K562 (cell line): ENCODE results near the gene SAE1. TPM values are rescaled to one million over a fixed set of nuclear protein-coding genes. Genes with fewer than 3 reads are reported as not detected.

Experiments used
- ELF1 ChIP-seq: fragments of 200-800 bp; sonication (Bioruptor generic); IDR thresholded peaks from 2 replicates; pipeline ENCODE4 v1.6.1; 2016; ENCODE audit warnings: missing genetic modification characterization, missing compliant biosample characterization
- GATAD2B ChIP-seq: fragments of 450-650 bp; IDR thresholded peaks from 2 replicates; pipeline ENCODE4 v1.6.1; 2017; ENCODE audit warnings: mild to moderate bottlenecking, borderline replicate concordance
- HOXB6 ChIP-seq: fragments of 250-450 bp; sonication (Bioruptor Pico); IDR thresholded peaks from 2 replicates; pipeline ENCODE4 v1.5.1; 2022; ENCODE audit warnings: mild to moderate bottlenecking, borderline replicate concordance
- NFYB ChIP-seq: IDR thresholded peaks from 2 replicates; pipeline ENCODE4 v1.6.1; 2011; ENCODE audit warnings: mild to moderate bottlenecking, moderate library complexity; ENCODE audit not compliant: insufficient read length; ENCODE audit errors: extremely low read depth
- POLR3A ChIP-seq: IDR thresholded peaks from 2 replicates; pipeline ENCODE4 v1.6.1; 2011; ENCODE audit warnings: borderline replicate concordance, mild to moderate bottlenecking, moderate library complexity; ENCODE audit not compliant: insufficient read length, insufficient read depth; ENCODE audit errors: extremely low read depth
- ZNF24 ChIP-seq: fragments of 450-650 bp; IDR thresholded peaks from 2 replicates; pipeline ENCODE4 v1.6.1; 2016
- ZNF3 ChIP-seq: fragments of 250-450 bp; sonication (Bioruptor Pico); IDR thresholded peaks from 2 replicates; pipeline ENCODE4 v1.5.0; 2021; ENCODE audit warnings: mild to moderate bottlenecking, moderate library complexity
- ZNF561 ChIP-seq: fragments of 450-650 bp; formaldehyde crosslinking; conservative IDR thresholded peaks from 2 replicates; pipeline ENCODE4 v1.4.0; 2020; ENCODE audit warnings: mild to moderate bottlenecking, moderate library complexity
- polyA plus RNA-seq, 8 experiments: library from polyadenylated mRNA; depleted of rRNA in 4 of 8; stranded (reverse) in 5 of 8; unstranded in 3 of 8; fragments of >200 nt; fragmentation: Nextera tagmentation in 2 of 8; fragmentation: Illumina TruSeq in 1 of 8; extraction: Ambion mirVana in 2 of 8; extraction: Trizol in 1 of 8; gene quantifications; 2 replicates each; pipeline versions ENCODE4 v1.2.1 to v1.2.3, GENCODE V29; 2011 to 2014; ENCODE audit warnings: inconsistent platforms in 1 of 8, missing spikeins in 1 of 8
- total RNA-seq, 7 experiments: library from RNA; depleted of rRNA in 6 of 7; stranded (reverse); fragments of >200 nt in 6 of 7; fragmentation: Illumina TruSeq in 2 of 7; extraction: Trizol in 2 of 7; gene quantifications; 2 replicates each; pipeline versions ENCODE4 v1.2.1 to v1.2.3, GENCODE V29; 2011 to 2021; ENCODE audit warnings: low replicate concordance in 1 of 7
- TF ChIP-seq, protein P1 (sequence below): fragments of 450-650 bp; IDR thresholded peaks from 2 replicates; pipeline ENCODE4 v1.6.1; 2016; ENCODE audit warnings: low read depth, mild to moderate bottlenecking, moderate library complexity
- TF ChIP-seq, protein P2 (sequence below): sonication (generic); formaldehyde crosslinking; IDR thresholded peaks from 2 replicates; pipeline ENCODE4 v1.8.0; 2022; ENCODE audit warnings: mild to moderate bottlenecking, missing genetic modification reagents
- TF ChIP-seq, protein P3 (sequence below): fragments of 450-650 bp; IDR thresholded peaks from 2 replicates; pipeline ENCODE4 v1.6.1; 2016; ENCODE audit warnings: mild to moderate bottlenecking
- TF ChIP-seq, protein P4 (sequence below): fragments of 250-450 bp; sonication (Bioruptor Pico); IDR thresholded peaks from 2 replicates; pipeline ENCODE4 v1.5.0; 2021; ENCODE audit warnings: mild to moderate bottlenecking, moderate library complexity
- TF ChIP-seq, protein P5 (sequence below): sonication (generic); formaldehyde crosslinking; IDR thresholded peaks from 2 replicates; pipeline ENCODE4 v1.9.0; 2022; ENCODE audit warnings: mild to moderate bottlenecking, missing genetic modification reagents
- TF ChIP-seq, protein P6 (sequence below): fragments of 450-650 bp; formaldehyde crosslinking; IDR thresholded peaks from 2 replicates; pipeline ENCODE4 v1.4.0; 2020; ENCODE audit warnings: mild to moderate bottlenecking
- TF ChIP-seq, protein P7 (sequence below): fragments of 250-450 bp; sonication (Bioruptor Pico); IDR thresholded peaks from 2 replicates; pipeline ENCODE4 v1.4.0; 2020; ENCODE audit warnings: mild to moderate bottlenecking, moderate library complexity

Gene SAE1
- total and polyA plus RNA-seq, 9 of the 15 experiments (the other 6 are each of a cell fraction or from before 2014, with no cell fraction given), result 82.8 to 299 (median 217) TPM

DNA sequence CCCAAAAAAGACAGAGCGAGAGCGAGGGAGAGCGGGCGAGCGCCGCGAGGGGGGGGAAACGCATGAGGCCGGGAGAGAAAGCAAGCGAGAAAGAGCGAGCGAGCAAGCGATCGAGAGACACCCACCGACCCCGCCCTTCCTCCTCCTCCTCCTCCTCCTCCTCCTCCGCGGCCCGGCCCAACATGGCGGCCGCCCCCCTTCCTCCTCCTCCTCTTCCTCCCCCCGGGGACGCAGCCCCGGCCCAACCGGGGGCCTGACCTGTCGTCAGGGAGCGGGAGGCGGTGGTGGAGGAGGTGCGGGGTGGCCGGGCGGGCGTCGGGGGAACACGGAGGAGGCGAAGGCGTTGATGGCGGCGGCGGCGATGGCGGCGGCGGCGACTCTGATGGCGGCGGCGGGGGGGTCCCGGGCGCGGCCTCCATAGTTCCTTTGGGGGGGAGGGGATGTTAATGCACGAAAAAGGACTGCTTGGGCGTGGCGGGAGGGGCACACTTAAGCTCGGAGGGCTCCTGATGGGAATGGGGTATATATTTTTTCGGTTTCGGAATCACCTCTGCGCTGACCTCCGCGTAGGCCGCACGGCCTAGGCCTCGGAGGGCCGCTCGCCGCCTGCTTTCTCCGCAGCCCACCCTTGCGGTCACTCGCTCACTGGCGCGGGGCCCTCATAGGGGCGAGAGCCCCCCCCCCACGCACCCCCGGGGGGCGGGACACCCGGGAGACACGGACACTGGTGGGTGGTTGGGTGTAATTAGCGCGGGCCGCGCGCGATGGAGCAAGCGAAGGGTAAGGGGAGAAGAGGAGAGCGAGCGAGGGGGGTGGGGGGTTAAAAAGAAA is 18.3 kb upstream of the SAE1 start (continued):
- TF ChIP-seq, protein P1, sequence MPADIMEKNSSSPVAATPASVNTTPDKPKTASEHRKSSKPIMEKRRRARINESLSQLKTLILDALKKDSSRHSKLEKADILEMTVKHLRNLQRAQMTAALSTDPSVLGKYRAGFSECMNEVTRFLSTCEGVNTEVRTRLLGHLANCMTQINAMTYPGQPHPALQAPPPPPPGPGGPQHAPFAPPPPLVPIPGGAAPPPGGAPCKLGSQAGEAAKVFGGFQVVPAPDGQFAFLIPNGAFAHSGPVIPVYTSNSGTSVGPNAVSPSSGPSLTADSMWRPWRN, result no peak
- no peak for TF ChIP-seq NFYB
- TF ChIP-seq, protein P2, sequence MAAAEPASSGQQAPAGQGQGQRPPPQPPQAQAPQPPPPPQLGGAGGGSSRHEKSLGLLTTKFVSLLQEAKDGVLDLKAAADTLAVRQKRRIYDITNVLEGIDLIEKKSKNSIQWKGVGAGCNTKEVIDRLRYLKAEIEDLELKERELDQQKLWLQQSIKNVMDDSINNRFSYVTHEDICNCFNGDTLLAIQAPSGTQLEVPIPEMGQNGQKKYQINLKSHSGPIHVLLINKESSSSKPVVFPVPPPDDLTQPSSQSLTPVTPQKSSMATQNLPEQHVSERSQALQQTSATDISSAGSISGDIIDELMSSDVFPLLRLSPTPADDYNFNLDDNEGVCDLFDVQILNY (CRISPR knock-in tag), result no peak
- TF ChIP-seq ZNF3 (CRISPR knock-in tag), result no peak
- TF ChIP-seq, protein P3, sequence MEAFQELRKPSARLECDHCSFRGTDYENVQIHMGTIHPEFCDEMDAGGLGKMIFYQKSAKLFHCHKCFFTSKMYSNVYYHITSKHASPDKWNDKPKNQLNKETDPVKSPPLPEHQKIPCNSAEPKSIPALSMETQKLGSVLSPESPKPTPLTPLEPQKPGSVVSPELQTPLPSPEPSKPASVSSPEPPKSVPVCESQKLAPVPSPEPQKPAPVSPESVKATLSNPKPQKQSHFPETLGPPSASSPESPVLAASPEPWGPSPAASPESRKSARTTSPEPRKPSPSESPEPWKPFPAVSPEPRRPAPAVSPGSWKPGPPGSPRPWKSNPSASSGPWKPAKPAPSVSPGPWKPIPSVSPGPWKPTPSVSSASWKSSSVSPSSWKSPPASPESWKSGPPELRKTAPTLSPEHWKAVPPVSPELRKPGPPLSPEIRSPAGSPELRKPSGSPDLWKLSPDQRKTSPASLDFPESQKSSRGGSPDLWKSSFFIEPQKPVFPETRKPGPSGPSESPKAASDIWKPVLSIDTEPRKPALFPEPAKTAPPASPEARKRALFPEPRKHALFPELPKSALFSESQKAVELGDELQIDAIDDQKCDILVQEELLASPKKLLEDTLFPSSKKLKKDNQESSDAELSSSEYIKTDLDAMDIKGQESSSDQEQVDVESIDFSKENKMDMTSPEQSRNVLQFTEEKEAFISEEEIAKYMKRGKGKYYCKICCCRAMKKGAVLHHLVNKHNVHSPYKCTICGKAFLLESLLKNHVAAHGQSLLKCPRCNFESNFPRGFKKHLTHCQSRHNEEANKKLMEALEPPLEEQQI, result no peak
- TF ChIP-seq ZNF561 (CRISPR knock-in tag), result peak; percentile 59; the same call in 1 of the 2 replicates
- TF ChIP-seq, protein P4, sequence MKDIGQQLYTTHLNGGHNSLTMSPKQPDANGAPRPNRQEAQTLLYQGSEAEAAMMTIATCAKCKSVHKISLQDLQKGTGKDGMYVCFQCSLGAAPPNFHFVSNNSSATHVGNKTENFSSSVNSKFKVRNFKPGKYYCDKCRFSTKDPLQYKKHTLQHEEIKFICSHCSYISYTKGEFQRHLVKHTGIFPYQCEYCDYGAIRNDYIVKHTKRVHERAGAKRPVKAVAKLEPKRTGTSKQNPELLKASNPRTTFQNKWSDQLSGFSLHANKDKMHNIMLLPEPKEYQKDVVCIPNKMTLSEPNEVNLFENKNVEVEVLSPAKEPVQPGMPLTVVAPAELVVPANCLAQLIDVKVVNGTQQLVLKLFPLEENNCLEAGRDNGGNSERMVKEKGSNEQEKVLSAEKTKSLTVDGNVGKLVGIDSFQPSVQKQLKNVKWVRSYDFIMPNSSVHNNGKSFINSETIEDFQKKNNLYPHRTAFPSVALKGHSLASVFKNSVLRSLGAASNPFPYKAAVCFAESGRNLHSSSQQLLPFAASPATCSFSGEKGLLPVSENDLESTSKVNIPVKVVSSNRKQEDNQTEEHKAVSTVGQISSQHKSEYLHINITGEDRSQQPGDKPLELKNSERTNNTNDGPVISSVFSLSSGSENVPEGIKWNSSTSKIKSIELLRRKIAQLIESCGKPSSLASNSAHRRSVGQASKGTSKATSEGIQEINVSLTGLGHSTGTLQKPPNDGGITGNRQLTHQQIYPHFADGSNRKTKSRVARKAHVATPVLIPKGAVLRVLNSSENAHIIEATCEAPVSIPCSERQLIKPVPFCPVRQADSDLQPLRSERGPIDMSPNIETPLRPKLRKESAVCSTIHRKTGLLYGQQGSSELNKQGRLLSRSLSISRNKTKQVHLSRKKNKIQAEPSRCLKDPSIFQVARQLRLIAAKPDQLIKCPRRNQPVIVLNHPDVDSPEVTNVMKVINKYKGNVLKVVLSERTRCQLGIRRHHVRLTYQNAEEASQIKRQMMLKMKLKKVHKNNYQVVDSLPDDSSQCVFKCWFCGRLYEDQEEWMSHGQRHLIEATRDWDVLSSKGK (CRISPR knock-in tag), result no peak
- peak; percentile 62; the same call in 1 of the 2 replicates for TF ChIP-seq ELF1 (tag)
- no peak for TF ChIP-seq GATAD2B
- TF ChIP-seq HOXB6 (CRISPR knock-in tag), result no peak
- TF ChIP-seq, protein P5, sequence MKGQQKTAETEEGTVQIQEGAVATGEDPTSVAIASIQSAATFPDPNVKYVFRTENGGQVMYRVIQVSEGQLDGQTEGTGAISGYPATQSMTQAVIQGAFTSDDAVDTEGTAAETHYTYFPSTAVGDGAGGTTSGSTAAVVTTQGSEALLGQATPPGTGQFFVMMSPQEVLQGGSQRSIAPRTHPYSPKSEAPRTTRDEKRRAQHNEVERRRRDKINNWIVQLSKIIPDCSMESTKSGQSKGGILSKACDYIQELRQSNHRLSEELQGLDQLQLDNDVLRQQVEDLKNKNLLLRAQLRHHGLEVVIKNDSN (CRISPR knock-in tag), result no peak
- no peak for TF ChIP-seq POLR3A
- TF ChIP-seq, protein P6, sequence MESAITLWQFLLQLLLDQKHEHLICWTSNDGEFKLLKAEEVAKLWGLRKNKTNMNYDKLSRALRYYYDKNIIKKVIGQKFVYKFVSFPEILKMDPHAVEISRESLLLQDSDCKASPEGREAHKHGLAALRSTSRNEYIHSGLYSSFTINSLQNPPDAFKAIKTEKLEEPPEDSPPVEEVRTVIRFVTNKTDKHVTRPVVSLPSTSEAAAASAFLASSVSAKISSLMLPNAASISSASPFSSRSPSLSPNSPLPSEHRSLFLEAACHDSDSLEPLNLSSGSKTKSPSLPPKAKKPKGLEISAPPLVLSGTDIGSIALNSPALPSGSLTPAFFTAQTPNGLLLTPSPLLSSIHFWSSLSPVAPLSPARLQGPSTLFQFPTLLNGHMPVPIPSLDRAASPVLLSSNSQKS (CRISPR knock-in tag), result 0 out of 2 replicates have a peak, but pooled peaks have one; percentile 54
- TF ChIP-seq, protein P7, sequence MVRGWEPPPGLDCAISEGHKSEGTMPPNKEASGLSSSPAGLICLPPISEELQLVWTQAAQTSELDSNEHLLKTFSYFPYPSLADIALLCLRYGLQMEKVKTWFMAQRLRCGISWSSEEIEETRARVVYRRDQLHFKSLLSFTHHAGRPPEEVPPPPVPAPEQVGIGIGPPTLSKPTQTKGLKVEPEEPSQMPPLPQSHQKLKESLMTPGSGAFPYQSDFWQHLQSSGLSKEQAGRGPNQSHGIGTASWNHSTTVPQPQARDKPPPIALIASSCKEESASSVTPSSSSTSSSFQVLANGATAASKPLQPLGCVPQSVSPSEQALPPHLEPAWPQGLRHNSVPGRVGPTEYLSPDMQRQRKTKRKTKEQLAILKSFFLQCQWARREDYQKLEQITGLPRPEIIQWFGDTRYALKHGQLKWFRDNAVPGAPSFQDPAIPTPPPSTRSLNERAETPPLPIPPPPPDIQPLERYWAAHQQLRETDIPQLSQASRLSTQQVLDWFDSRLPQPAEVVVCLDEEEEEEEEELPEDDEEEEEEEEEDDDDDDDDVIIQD, result 0 out of 2 replicates have a peak, but pooled peaks have one; percentile 59
- no peak for TF ChIP-seq ZNF24
